Upper lobe of left lung (tissue), 6 donors: Measurements from ENCODE around the gene SDHA. TPM values are rescaled to one million over a fixed set of nuclear protein-coding genes. Genes with fewer than 3 reads are reported as not detected.

Source experiments
- ATAC-seq, 2 donors: fragments of 200-7000 bp; cut with Tn5 transposase; one replicate each; pipeline ENCODE4 v1.9.1; 2022; ENCODE audit warnings: mild to moderate bottlenecking in 2 of 2, moderate library complexity in 2 of 2; ENCODE audit not compliant: low FRiP score in 2 of 2
- DNase-seq, 2 donors: peaks; one replicate each; pipeline ENCODE4 v3.0.0-alpha.2; 2019 to 2020
- H3K27ac ChIP-seq, 4 donors: fragments of 200-600 bp; sonication (generic); one replicate each; pipeline ENCODE4 v1.5.1; 2016 to 2019
- H3K27me3 ChIP-seq, 4 donors: fragments of 200-600 bp; sonication (generic); one replicate each; pipeline ENCODE4 v1.5.1; 2017 to 2019
- H3K36me3 ChIP-seq, 4 donors: fragments of 200-600 bp; sonication (generic); one replicate each; pipeline ENCODE4 v1.5.1; 2016 to 2019
- H3K4me1 ChIP-seq, 4 donors: fragments of 200-600 bp; sonication (generic); one replicate each; pipeline ENCODE4 v1.5.1; 2018 to 2019
- H3K4me3 ChIP-seq, 4 donors: fragments of 200-600 bp; sonication (generic); one replicate each; pipeline ENCODE4 v1.5.1; 2017 to 2019; ENCODE audit warnings: mild to moderate bottlenecking in 2 of 4, moderate library complexity in 1 of 4
- H3K9me3 ChIP-seq, 4 donors: fragments of 200-600 bp; sonication (generic); one replicate each; pipeline ENCODE4 v1.5.1; 2018 to 2019
- CTCF ChIP-seq, 6 experiments: fragments of 450-650 bp in 4 of 6; fragments of 200-600 bp in 2 of 6; sonication (generic) in 2 of 6; IDR thresholded peaks; one replicate each; pipeline ENCODE4 v1.5.1; 2016 to 2019; ENCODE audit warnings: antibody characterized with exemption in 6 of 6
- EP300 ChIP-seq, 4 donors: sonication (generic); formaldehyde crosslinking; IDR thresholded peaks; one replicate each; pipeline ENCODE4 v1.5.1; 2017; ENCODE audit warnings: antibody characterized with exemption in 4 of 4, control low read depth in 2 of 4
- POLR2A ChIP-seq, 4 donors: fragments of 450-650 bp; IDR thresholded peaks; one replicate each; pipeline ENCODE4 v1.5.1; 2016 to 2017; ENCODE audit warnings: antibody characterized with exemption in 4 of 4, mild to moderate bottlenecking in 2 of 4
- POLR2AphosphoS5 ChIP-seq, 2 donors: sonication (generic); formaldehyde crosslinking; IDR thresholded peaks; one replicate each; pipeline ENCODE4 v1.5.1; 2017; ENCODE audit warnings: antibody characterized with exemption in 2 of 2
- WGBS, 2 donors: methylation state at CpG; one replicate each; pipeline ENCODE4 v1.1.5; 2017 to 2018; 5-methylcytosine and 5-hydroxymethylcytosine counted together
- total RNA-seq, 6 donors: library from RNA; depleted of rRNA in 4 of 6; stranded (reverse); fragments of >200 nt in 4 of 6; gene quantifications; one replicate each; pipeline versions ENCODE4 v1.1.0 to v1.2.1, GENCODE V29; 2016 to 2021
- donor health status: DM: no; HTN: no; CAD: no; lungs with moderate emphysema.
- donor health status: DM: no; HTN: yes; CAD: no; lungs with severe emphysema.

SDHA gene
- total RNA-seq, 6 donors from 2014 or later: 64.0 to 123 (median 95.1) TPM

- Histone ChIP-seq H3K4me1 (peaks cover 0 to 23% (median 10%) of the 10 kb centered on the region in 4 donors), H3K9me3 (no peaks in the 10 kb centered on the region), H3K36me3 (no peaks in the 10 kb centered on the region), H3K27ac (no peak within 1 kb of the TSS), H3K27me3 (peaks cover 0 to 6% (median 3%) of the 10 kb centered on the region in 4 donors), H3K4me3 (peak within 1 kb of the TSS in 2 of 4 donors; percentile 13 to 26)
- TF ChIP-seq POLR2AphosphoS5 (IDR thresholded peaks at IDR 0.05) (no peak), EP300 (IDR thresholded peaks at IDR 0.05) (no peak), CTCF (IDR thresholded peaks at IDR 0.05) (no peak), POLR2A (IDR thresholded peaks at IDR 0.05) (no peak)
- ATAC-seq (no peak), DNase-seq (peak in 1 of 2 donors; percentile 87)
- WGBS, 2 donors: 24 to 28% methylated on average over 8 to 48 of the region's 56 CpGs
Observed at GRCh38 chr5:191036-191948, 26.8 kb upstream of the SDHA start, which contains the start of gene LRRC14B. LRRC14B (plus strand) TSS chr5:191495; CDS start chr5:191539, 44 bp downstream.

- Histone ChIP-seq H3K9me3 (no peaks in the 10 kb centered on the region), H3K27ac (no peak overlapping the region), H3K4me1 (peaks cover 0 to 23% (median 10%) of the 10 kb centered on the region in 4 donors), H3K4me3 (no peak overlapping the region), H3K27me3 (peaks cover 0 to 6% (median 3%) of the 10 kb centered on the region in 4 donors), H3K36me3 (no peaks in the 10 kb centered on the region)
- TF ChIP-seq CTCF (IDR thresholded peaks at IDR 0.05) (no peak), POLR2A (IDR thresholded peaks at IDR 0.05) (no peak), POLR2AphosphoS5 (IDR thresholded peaks at IDR 0.05) (no peak)
- DNase-seq (no peak), ATAC-seq (no peak)
- 93 to 99% methylated on average over 6 to 29 of the region's 46 CpGs for WGBS, 2 donors
Observed at GRCh38 chr5:191949-192690, 26.0 kb upstream of the SDHA start.

- H3K27me3 ChIP-seq: peaks cover 0 to 6% (median 3%) of the 10 kb centered on the region in 4 donors
- DNase-seq (peak in 1 of 2 donors; percentile 43), ATAC-seq (no peak)
Observed at GRCh38 chr5:192691-192969, 25.5 kb upstream of the SDHA start.

More at GRCh38 chr5:192691-192969, 25.5 kb upstream of the SDHA start:
- Histone ChIP-seq H3K9me3 (no peaks in the 10 kb centered on the region), H3K4me3 (no peak overlapping the region), H3K4me1 (peaks cover 0 to 23% (median 10%) of the 10 kb centered on the region in 4 donors), H3K36me3 (no peaks in the 10 kb centered on the region), H3K27ac (no peak overlapping the region)
- WGBS, 2 donors: 84 to 88% methylated on average over 8 to 9 of the region's 9 CpGs
- TF ChIP-seq CTCF (IDR thresholded peaks at IDR 0.05) (no peak), POLR2AphosphoS5 (IDR thresholded peaks at IDR 0.05) (no peak), POLR2A (IDR thresholded peaks at IDR 0.05) (no peak), EP300 (IDR thresholded peaks at IDR 0.05) (no peak)
